AG04450 (cell line): ENCODE measurements around the gene NDUFC2. TPM values are rescaled to one million over a fixed set of nuclear protein-coding genes. Genes with fewer than 3 reads are reported as not detected.
"Not testable (repeated sequence)": the region's sequence is repeated elsewhere in the genome, so short reads cannot be mapped to it uniquely, and the experiment has no call there.

Source experiments
- CTCF ChIA-PET: fragments of 300-600, 350-600 bp; formaldehyde crosslinking; extraction: SDS; loops from one replicate; lab custom pipeline; 2022; ENCODE audit warnings: antibody characterized with exemption, inconsistent platforms; lab: Charles Lee
- POLR2A ChIA-PET: fragments of 350-600 bp; formaldehyde crosslinking; extraction: SDS; loops from one replicate; lab custom pipeline; 2021; ENCODE audit warnings: antibody characterized with exemption, inconsistent platforms; lab: Yijun Ruan, JAX
- DNase-seq: peaks from one replicate; pipeline ENCODE4 v3.0.0-alpha.2; 2011; ENCODE audit warnings: low read depth, low spot score
- H3K27ac ChIP-seq: one replicate; pipeline ENCODE4 v1.5.1; 2012; ENCODE audit warnings: low read depth, low read length, control low read depth
- H3K27me3 ChIP-seq: one replicate; pipeline ENCODE4 v1.6.0; 2012; ENCODE audit warnings: low read length; ENCODE audit not compliant: control insufficient read depth, insufficient read depth
- H3K4me3 ChIP-seq: 2 replicates; pipeline ENCODE4 v1.5.1; 2011; ENCODE audit warnings: mild to moderate bottlenecking, low read depth, low read length, control low read depth
- H3K9me3 ChIP-seq: 2 replicates; pipeline ENCODE4 v1.5.1; 2012; ENCODE audit warnings: low read length; ENCODE audit not compliant: control insufficient read depth, insufficient read depth
- CTCF ChIP-seq: IDR thresholded peaks from 2 replicates; pipeline ENCODE4 v1.5.1; 2011; ENCODE audit warnings: low read depth, low read length, control low read depth, inconsistent platforms
- polyA plus RNA-seq: library from polyadenylated mRNA; depleted of rRNA; stranded (reverse); fragments of >200 nt; gene quantifications from 2 replicates; pipeline ENCODE4 v1.2.3, GENCODE V29; 2011

NDUFC2 gene
- polyA plus RNA-seq, 1 experiment, result 128 TPM

- DNase-seq, result no peak
- Histone ChIP-seq H3K27ac (no peak overlapping the region), H3K4me3 (no peak overlapping the region), H3K27me3 (no peaks in the 10 kb centered on the region), H3K9me3 (no peaks in the 10 kb centered on the region)
- TF ChIP-seq CTCF, result no peak
- ChIA-PET POLR2A (interaction anchor here (0.7 kb wide), 1 partner anchor 20 kb away, joined by 3 read pairs; no protein-coding TSS in a partner anchor), CTCF (interaction anchor here (0.7 to 3.1 kb wide), 3 partner anchors 14 to 246 kb away, joined by 3 to 15 read pairs (median 9); no protein-coding TSS in a partner anchor)
Measured at GRCh38 chr11:78060533-78060932, 19.1 kb downstream of the NDUFC2 start.

DNA sequence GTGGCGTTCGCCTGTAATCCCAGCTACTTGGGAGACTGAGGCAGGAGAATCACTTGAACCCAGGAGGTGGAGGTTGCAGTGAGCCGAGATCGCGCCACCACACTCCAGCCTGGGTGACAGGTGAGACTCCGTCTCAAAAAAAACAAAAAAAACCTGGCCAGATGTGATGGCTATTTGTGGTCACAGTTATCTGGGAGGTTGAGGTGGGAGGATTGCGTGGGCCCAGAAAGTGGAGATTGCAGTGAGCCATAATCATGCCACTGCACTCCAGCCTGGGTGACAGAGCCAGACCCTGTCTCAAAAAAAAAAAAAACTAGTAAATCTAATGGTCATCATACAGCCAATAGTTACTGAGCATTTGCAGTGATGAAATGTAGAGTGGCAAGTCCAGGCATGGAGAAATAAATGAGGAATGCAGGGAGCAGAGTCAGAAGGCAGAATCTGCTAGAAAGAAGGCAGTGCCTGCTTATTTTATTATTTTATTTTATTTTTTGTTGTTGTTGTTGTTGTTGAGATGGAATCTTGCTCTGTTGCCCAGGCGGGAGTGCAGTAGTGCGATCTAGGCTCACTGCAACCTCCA is 19.8 kb downstream of the NDUFC2 start:
- H3K27me3 ChIP-seq, H3K4me3 ChIP-seq, CTCF ChIA-PET, H3K9me3 ChIP-seq, DNase-seq, H3K27ac ChIP-seq, POLR2A ChIA-PET: not testable (repeated sequence)

GRCh38 chr11:78057462-78058055 is 22.1 kb downstream of the NDUFC2 start:
- TF ChIP-seq CTCF, result no peak
- Histone ChIP-seq H3K9me3 (no peaks in the 10 kb centered on the region), H3K27ac (no peak overlapping the region), H3K27me3 (no peaks in the 10 kb centered on the region), H3K4me3 (no peak overlapping the region)
- ChIA-PET CTCF (interaction anchor here (1.7 kb wide), 1 partner anchor 12 kb away, joined by 6 read pairs; no protein-coding TSS in a partner anchor), POLR2A (no interaction called here)
- no peak for DNase-seq

DNA sequence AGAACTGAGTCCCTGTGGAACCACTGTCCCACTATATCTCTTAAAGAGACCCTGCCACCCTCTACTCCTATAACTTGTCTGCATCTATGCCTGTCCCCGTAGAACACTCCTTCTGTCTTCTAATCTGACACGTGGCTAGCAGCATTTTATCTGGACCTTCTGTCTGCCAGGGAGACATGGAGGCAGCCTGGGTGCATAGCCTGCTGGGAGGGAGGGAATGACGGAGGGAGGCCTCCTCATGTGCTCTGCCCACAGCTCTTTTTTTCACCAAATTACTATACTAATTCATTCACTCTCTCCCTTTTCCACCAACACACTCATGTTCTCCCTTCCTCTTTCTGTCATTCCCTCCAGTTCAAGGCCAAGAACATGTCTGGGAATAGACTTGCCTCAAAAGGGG is 23.6 kb downstream of the NDUFC2 start:
- POLR2A ChIA-PET, result no interaction called here
- CTCF ChIA-PET, result interaction anchor here (1.7 kb wide), 1 partner anchor 10 kb away, joined by 6 read pairs; no protein-coding TSS in a partner anchor
- no peak for TF ChIP-seq CTCF
- Histone ChIP-seq H3K9me3 (no peaks in the 10 kb centered on the region), H3K27ac (no peak overlapping the region), H3K27me3 (no peaks in the 10 kb centered on the region), H3K4me3 (no peak overlapping the region)
- DNase-seq, result no peak

GRCh38 chr11:78054971-78055370 is 24.7 kb downstream of the NDUFC2 start:
- POLR2A ChIA-PET, result no interaction called here
- CTCF ChIA-PET, result interaction anchor here (2.1 kb wide), 1 partner anchor 9 kb away, joined by 10 read pairs; no protein-coding TSS in a partner anchor

More at GRCh38 chr11:78054971-78055370, 24.7 kb downstream of the NDUFC2 start:
- no peak for DNase-seq
- H3K4me3 ChIP-seq, result no peak overlapping the region
- H3K9me3 ChIP-seq, result no peaks in the 10 kb centered on the region
- no peaks in the 10 kb centered on the region for H3K27me3 ChIP-seq
- no peak overlapping the region for H3K27ac ChIP-seq
- TF ChIP-seq CTCF, result no peak
